Naive thymus-derived CD4-positive, alpha-beta T cell (primary cell): Measurements from ENCODE around the gene MS4A2. TPM values are rescaled to one million over a fixed set of nuclear protein-coding genes. Genes with fewer than 3 reads are reported as not detected.

ENCODE experiments used
- ATAC-seq: fragments of 150-1000 bp; cut with Tn5 transposase; 2 replicates; pipeline ENCODE4 v1.10.0; 2021; ENCODE audit warnings: mild to moderate bottlenecking, moderate library complexity
- CTCF ChIA-PET: fragments of 350-600 bp; sonication (Branson Sonifier 250); formaldehyde crosslinking; loops from one replicate; lab custom pipeline; 2021; ENCODE audit warnings: antibody characterized with exemption; lab: Charles Lee
- POLR2A ChIA-PET: fragments of 350-600 bp; sonication (Branson Sonifier 250); formaldehyde crosslinking; loops from one replicate; lab custom pipeline; 2021; ENCODE audit warnings: antibody characterized with exemption, inconsistent platforms; lab: Charles Lee
- DNase-seq, 9 donors: peaks; one replicate each; pipeline versions ENCODE4 v3.0.0 to v3.0.0-alpha.2; 2020 to 2022; ENCODE audit warnings: mixed read lengths in 1 of 9
- H3K27ac ChIP-seq: one replicate; pipeline ENCODE4 v1.7.0; 2013; ENCODE audit warnings: mild to moderate bottlenecking, low read depth, low read length, moderate library complexity
- H3K27me3 ChIP-seq, 2 donors: one replicate each; pipeline ENCODE4 v1.7.0; 2013; ENCODE audit warnings: low read length in 2 of 2, mild to moderate bottlenecking in 2 of 2, moderate library complexity in 2 of 2; ENCODE audit not compliant: control insufficient read depth in 2 of 2, insufficient read depth in 2 of 2
- H3K36me3 ChIP-seq, 3 experiments: 1 replicate in 2 of 3; 2 replicates in 1 of 3; pipeline ENCODE4 v1.7.0; 2013; ENCODE audit warnings: low read length in 3 of 3, mild to moderate bottlenecking in 3 of 3, moderate library complexity in 1 of 3; ENCODE audit not compliant: insufficient read depth in 3 of 3, control insufficient read depth in 2 of 3
- H3K4me1 ChIP-seq, 2 donors: one replicate each; pipeline ENCODE4 v1.7.0; 2013; ENCODE audit warnings: low read length in 2 of 2, mild to moderate bottlenecking in 2 of 2, moderate library complexity in 1 of 2; ENCODE audit not compliant: control insufficient read depth in 2 of 2, insufficient read depth in 2 of 2
- H3K4me3 ChIP-seq: 2 replicates; pipeline ENCODE4 v1.7.0; 2013; ENCODE audit warnings: mild to moderate bottlenecking, low read length
- H3K9me3 ChIP-seq, 3 experiments: 1 replicate in 2 of 3; 2 replicates in 1 of 3; pipeline ENCODE4 v1.7.0; 2013; ENCODE audit warnings: low read length in 3 of 3; ENCODE audit not compliant: control insufficient read depth in 2 of 3
- H3K27ac Mint-ChIP-seq, 9 donors: one replicate each; pipeline ENCODE4 v1.8.0; 2020 to 2022; ENCODE audit warnings: mixed read lengths in 9 of 9, mild to moderate bottlenecking in 8 of 9, moderate library complexity in 5 of 9, inconsistent platforms in 2 of 9
- H3K27me3 Mint-ChIP-seq, 5 donors: one replicate each; pipeline ENCODE4 v1.8.0; 2021 to 2022; ENCODE audit warnings: mixed read lengths in 5 of 5, mild to moderate bottlenecking in 1 of 5
- H3K36me3 Mint-ChIP-seq, 5 donors: one replicate each; pipeline ENCODE4 v1.8.0; 2020 to 2022; ENCODE audit warnings: mixed read lengths in 5 of 5, mild to moderate bottlenecking in 3 of 5, inconsistent platforms in 1 of 5
- H3K4me1 Mint-ChIP-seq, 7 donors: one replicate each; pipeline ENCODE4 v1.8.0; 2020 to 2022; ENCODE audit warnings: mixed read lengths in 7 of 7, mild to moderate bottlenecking in 3 of 7, inconsistent platforms in 1 of 7
- H3K4me3 Mint-ChIP-seq, 10 donors: one replicate each; pipeline ENCODE4 v1.8.0; 2020 to 2022; ENCODE audit warnings: mild to moderate bottlenecking in 10 of 10, mixed read lengths in 10 of 10, moderate library complexity in 6 of 10, inconsistent platforms in 2 of 10
- H3K9me3 Mint-ChIP-seq, 11 donors: one replicate each; pipeline ENCODE4 v1.8.0; 2020 to 2022; ENCODE audit warnings: mixed read lengths in 11 of 11, mild to moderate bottlenecking in 4 of 11, inconsistent platforms in 1 of 11, moderate library complexity in 1 of 11
- intact Hi-C, 2 donors: fragments of 100-400 bp; cut with micrococcal nuclease; formaldehyde crosslinking; loops; one replicate each; pipeline ENCODE4 v1.15.1; 2023
- polyA plus RNA-seq, 2 donors: library from polyadenylated mRNA; unstranded; fragments of 300-500 nt; fragmentation: Illumina TruSeq; gene quantifications; one replicate each; pipeline ENCODE4 v1.2.3, GENCODE V29; 2021
- total RNA-seq, 6 experiments: library from RNA in 5 of 6; stranded (reverse) in 5 of 6; gene quantifications; 1 replicate in 5 of 6; 2 replicates in 1 of 6; pipeline ENCODE4 v1.2.3 and lab custom pipeline; 2021 to 2026

The MS4A2 gene
- total and polyA plus RNA-seq, 7 experiments from 2014 or later = 2.3 to 7.6 TPM; not detected in 5

- peaks cover 2 to 15% (median 13%) of the 10 kb centered on the region in 5 donors for H3K27me3 Mint-ChIP-seq
Measured at GRCh38 chr11:60131912-60132311, 43.4 kb downstream of the MS4A2 start.

GRCh38 chr11:60133917-60134316 lies 45.5 kb downstream of the MS4A2 start:
- intact Hi-C loops = no loop called here
- Mint-ChIP-seq H3K27ac (no peak overlapping the region), H3K4me3 (no peak overlapping the region), H3K36me3 (peaks cover 0 to 3% (median 0%) of the 10 kb centered on the region in 5 donors), H3K27me3 (peaks cover 4 to 21% (median 17%) of the 10 kb centered on the region in 5 donors), H3K9me3 (peaks cover 0 to 25% (median 10%) of the 10 kb centered on the region in 11 donors), H3K4me1 (peaks cover 0 to 1% (median 0%) of the 10 kb centered on the region in 7 donors)
- DNase-seq = no peak
- no peaks in the 10 kb centered on the region for H3K27me3 ChIP-seq
- H3K27ac ChIP-seq = no peak overlapping the region
- POLR2A ChIA-PET = no interaction called here
- H3K4me3 ChIP-seq = no peak overlapping the region
- ATAC-seq = no peak
- no peaks in the 10 kb centered on the region for H3K36me3 ChIP-seq
- no peaks in the 10 kb centered on the region for H3K4me1 ChIP-seq
- CTCF ChIA-PET = no interaction called here
- peaks cover 0 to 4% (median 0%) of the 10 kb centered on the region in 3 experiments for H3K9me3 ChIP-seq

More at GRCh38 chr11:60131912-60132311, 43.4 kb downstream of the MS4A2 start:
- Histone ChIP-seq H3K9me3 (peaks cover 0 to 4% (median 0%) of the 10 kb centered on the region in 3 experiments), H3K27me3 (no peaks in the 10 kb centered on the region), H3K36me3 (no peaks in the 10 kb centered on the region), H3K27ac (no peak overlapping the region), H3K4me3 (no peak overlapping the region), H3K4me1 (no peaks in the 10 kb centered on the region)
- no peak overlapping the region for H3K4me3 Mint-ChIP-seq
- no peak overlapping the region for H3K27ac Mint-ChIP-seq
- no peak for DNase-seq
- ChIA-PET CTCF (no interaction called here), POLR2A (no interaction called here)
- peaks cover 0 to 3% (median 0%) of the 10 kb centered on the region in 7 donors for H3K4me1 Mint-ChIP-seq
- intact Hi-C loops = no loop called here
- H3K9me3 Mint-ChIP-seq = peaks cover 0 to 24% (median 9%) of the 10 kb centered on the region in 11 donors
- H3K36me3 Mint-ChIP-seq = peaks cover 0 to 3% (median 0%) of the 10 kb centered on the region in 5 donors
- ATAC-seq = no peak

GRCh38 chr11:60143768-60144167 lies 55.3 kb downstream of the MS4A2 start:
- Mint-ChIP-seq H3K9me3 (no peaks in the 10 kb centered on the region), H3K27ac (no peak overlapping the region), H3K36me3 (no peaks in the 10 kb centered on the region), H3K27me3 (peaks cover 2 to 8% (median 5%) of the 10 kb centered on the region in 5 donors), H3K4me1 (no peaks in the 10 kb centered on the region), H3K4me3 (no peak overlapping the region)
- Histone ChIP-seq H3K36me3 (no peaks in the 10 kb centered on the region), H3K9me3 (no peaks in the 10 kb centered on the region), H3K27ac (no peak overlapping the region), H3K4me3 (no peak overlapping the region), H3K4me1 (no peaks in the 10 kb centered on the region), H3K27me3 (no peaks in the 10 kb centered on the region)
- ATAC-seq = no peak
- no peak for DNase-seq
- ChIA-PET POLR2A (no interaction called here), CTCF (no interaction called here)
- intact Hi-C loops = no loop called here

- intact Hi-C loops = no loop called here
- Histone ChIP-seq H3K4me3 (no peak overlapping the region), H3K27me3 (no peaks in the 10 kb centered on the region), H3K9me3 (no peaks in the 10 kb centered on the region), H3K36me3 (no peaks in the 10 kb centered on the region), H3K4me1 (no peaks in the 10 kb centered on the region), H3K27ac (no peak overlapping the region)
- Mint-ChIP-seq H3K36me3 (no peaks in the 10 kb centered on the region), H3K4me3 (no peak overlapping the region), H3K9me3 (no peaks in the 10 kb centered on the region), H3K27ac (no peak overlapping the region), H3K27me3 (peaks cover 0 to 8% (median 4%) of the 10 kb centered on the region in 5 donors), H3K4me1 (no peaks in the 10 kb centered on the region)
- POLR2A ChIA-PET = no interaction called here
- no peak for ATAC-seq
- CTCF ChIA-PET = no interaction called here
- DNase-seq = no peak
Measured at GRCh38 chr11:60145677-60146076, 57.2 kb downstream of the MS4A2 start.

Other genes with a start within 250 kb of the MS4A2 start
- not detected for gene CBLIF, start 243.2 kb upstream of the MS4A2 start, total RNA-seq
- gene CBLIF, start 243.2 kb upstream of the MS4A2 start, polyA plus RNA-seq = not detected
- 1 to 10 TPM in 2 of 5 experiments, not detected in 3; 3.4 to 3.8 TPM for gene TCN1, start 222.2 kb upstream of the MS4A2 start, total RNA-seq
- not detected for gene TCN1, start 222.2 kb upstream of the MS4A2 start, polyA plus RNA-seq
- not detected for gene OOSP3, start 209.9 kb upstream of the MS4A2 start, total RNA-seq
- not detected for gene OOSP3, start 209.9 kb upstream of the MS4A2 start, polyA plus RNA-seq
- gene OOSP1, start 150.2 kb upstream of the MS4A2 start, total RNA-seq = not detected
- gene OOSP1, start 150.2 kb upstream of the MS4A2 start, polyA plus RNA-seq = not detected
- gene OOSP4A, start 124.6 kb upstream of the MS4A2 start, total RNA-seq = not detected
- not detected for gene OOSP4A, start 124.6 kb upstream of the MS4A2 start, polyA plus RNA-seq
- not detected for gene OOSP4B, start 71.5 kb upstream of the MS4A2 start, total RNA-seq
- gene OOSP4B, start 71.5 kb upstream of the MS4A2 start, polyA plus RNA-seq = not detected
- gene OOSP2, start 48.3 kb upstream of the MS4A2 start, total RNA-seq = not detected
- gene OOSP2, start 48.3 kb upstream of the MS4A2 start, polyA plus RNA-seq = not detected
- gene MS4A3, start 32.0 kb upstream of the MS4A2 start, total RNA-seq = 1 to 10 TPM in 2 of 5 experiments, not detected in 3; 4.2 to 9.9 TPM
- gene MS4A3, start 32.0 kb upstream of the MS4A2 start, polyA plus RNA-seq = not detected
- 100 to 1,000 TPM in 1 of 5 experiments, 10 to 100 TPM in 1, 1 to 10 TPM in 2, not detected in 1; 6.5 to 151 (median 11.5) TPM for gene MS4A6A, start 94.4 kb downstream of the MS4A2 start, total RNA-seq
- gene MS4A6A, start 94.4 kb downstream of the MS4A2 start, polyA plus RNA-seq = under 1 TPM; 0.28 to 0.82 TPM
- gene MS4A4E, start 154.5 kb downstream of the MS4A2 start, total RNA-seq = 1 to 10 TPM in 2 of 5 experiments, under 1 TPM in 1, not detected in 2; 0.19 to 9.2 (median 2.1) TPM
- gene MS4A4E, start 154.5 kb downstream of the MS4A2 start, polyA plus RNA-seq = not detected
- gene MS4A4A, start 192.0 kb downstream of the MS4A2 start, total RNA-seq = 1 to 10 TPM in 1 of 5 experiments, under 1 TPM in 3, not detected in 1; 0.62 to 6.9 (median 0.87) TPM
- gene MS4A4A, start 192.0 kb downstream of the MS4A2 start, polyA plus RNA-seq = not detected
- gene MS4A6E, start 238.6 kb downstream of the MS4A2 start, total RNA-seq = not detected
- not detected for gene MS4A6E, start 238.6 kb downstream of the MS4A2 start, polyA plus RNA-seq